Measurements from ENCODE around the gene PCNX1.
"Not testable (repeated sequence)": the region's sequence is repeated elsewhere in the genome, so short reads cannot be mapped to it uniquely, and the experiment has no call there.

The PCNX1 gene

GRCh38 chr14:71135911-71136310, 228.7 kb downstream of the PCNX1 start:
- DNase-seq: no peak

GRCh38 chr14:71136386-71137060, 229.3 kb downstream of the PCNX1 start:
- no peak for DNase-seq

- DNase-seq: no peak
Observed at GRCh38 chr14:71137536-71138447, 230.5 kb downstream of the PCNX1 start.

- peak; percentile 81 for DNase-seq
Observed at GRCh38 chr14:71138448-71139293, 231.4 kb downstream of the PCNX1 start.

- no peak for DNase-seq
Observed at GRCh38 chr14:71139294-71139946, 232.2 kb downstream of the PCNX1 start.

DNA sequence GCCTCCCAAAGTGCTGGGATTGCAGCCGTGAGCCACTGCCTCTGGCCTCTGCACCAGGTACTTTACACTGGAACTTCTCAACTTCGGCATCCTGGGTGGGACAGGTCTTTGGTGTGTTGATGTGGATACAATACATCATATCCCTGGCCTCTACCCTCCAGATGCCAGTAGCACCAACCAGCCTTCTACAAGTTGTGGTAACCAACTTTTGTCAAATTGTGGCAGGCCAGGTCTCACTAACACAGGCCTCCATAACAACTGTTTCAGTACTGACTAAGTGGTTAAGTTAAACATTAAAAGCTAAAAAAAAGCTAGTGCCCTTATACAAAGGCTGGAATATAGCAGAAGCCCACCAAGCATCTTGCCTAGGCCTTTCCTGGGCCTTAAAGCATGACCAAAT, 232.9 kb downstream of the PCNX1 start:
- no peak for DNase-seq

- DNase-seq: peak; percentile 45
Observed at GRCh38 chr14:71141701-71142374, 234.6 kb downstream of the PCNX1 start.

- DNase-seq: peak; percentile 42
Observed at GRCh38 chr14:71142375-71143038, 235.2 kb downstream of the PCNX1 start.

DNA sequence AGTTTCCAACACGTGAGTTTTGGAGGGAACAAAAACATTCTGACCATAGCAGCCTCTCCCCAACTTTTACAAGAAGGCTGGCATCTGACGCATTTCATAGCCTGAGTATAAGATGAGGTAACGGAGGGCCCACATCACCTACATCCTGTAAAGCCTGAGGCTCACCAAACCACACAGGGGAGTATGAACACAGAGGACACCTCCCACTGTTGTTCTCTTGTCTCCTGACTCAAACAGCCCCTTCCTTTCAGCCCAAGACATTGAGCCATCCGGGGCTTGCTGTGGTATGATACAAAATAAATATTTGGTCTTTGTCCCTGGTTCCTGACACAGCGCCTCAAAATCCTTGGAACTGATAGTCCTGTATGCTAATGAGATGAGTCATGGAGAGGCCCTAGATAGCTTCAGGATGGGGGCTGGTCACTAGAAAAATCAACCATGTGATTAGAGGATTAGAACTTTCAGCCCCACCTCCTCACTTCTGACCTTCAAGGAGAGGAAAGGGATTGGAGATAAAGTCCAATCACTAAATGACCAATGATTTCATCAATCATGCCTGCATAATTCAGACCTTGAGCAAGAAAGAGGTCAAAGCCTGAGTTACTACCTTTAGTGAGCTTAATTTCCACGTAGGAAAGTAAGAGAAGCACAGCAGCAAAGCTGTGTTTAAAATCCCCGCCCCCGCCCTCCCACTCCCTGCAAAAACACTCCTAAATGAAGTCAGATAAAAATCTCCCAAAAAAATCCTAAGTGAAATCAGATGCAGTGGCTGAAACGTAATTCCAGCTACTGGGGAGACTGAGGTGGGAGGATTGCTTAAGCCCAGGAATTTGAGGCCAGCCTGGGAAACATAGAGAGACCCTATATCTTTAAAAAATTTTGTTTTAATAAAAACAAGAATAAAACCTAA, 236.4 kb downstream of the PCNX1 start:
- DNase-seq: peak; percentile 72

DNA sequence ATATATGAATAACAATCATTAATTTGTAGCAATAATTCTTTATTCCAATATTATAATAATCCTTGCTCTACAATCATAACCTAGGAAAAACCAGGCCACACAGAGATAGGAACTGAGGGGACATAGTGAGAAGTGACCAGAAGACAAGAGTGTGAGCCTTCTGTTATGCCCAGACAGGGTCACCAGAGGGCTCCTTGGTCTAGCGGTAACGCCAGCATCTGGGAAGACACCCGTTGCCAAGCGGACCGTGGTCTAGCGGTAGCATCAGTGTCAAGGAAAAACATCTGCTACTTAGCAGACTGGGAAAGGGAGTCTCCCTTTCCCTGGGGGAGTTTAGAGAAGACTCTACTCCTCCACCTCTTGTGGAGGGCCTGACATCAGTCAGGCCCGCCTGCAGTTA, 240.1 kb downstream of the PCNX1 start:
- DNase-seq: not testable (repeated sequence)

DNA sequence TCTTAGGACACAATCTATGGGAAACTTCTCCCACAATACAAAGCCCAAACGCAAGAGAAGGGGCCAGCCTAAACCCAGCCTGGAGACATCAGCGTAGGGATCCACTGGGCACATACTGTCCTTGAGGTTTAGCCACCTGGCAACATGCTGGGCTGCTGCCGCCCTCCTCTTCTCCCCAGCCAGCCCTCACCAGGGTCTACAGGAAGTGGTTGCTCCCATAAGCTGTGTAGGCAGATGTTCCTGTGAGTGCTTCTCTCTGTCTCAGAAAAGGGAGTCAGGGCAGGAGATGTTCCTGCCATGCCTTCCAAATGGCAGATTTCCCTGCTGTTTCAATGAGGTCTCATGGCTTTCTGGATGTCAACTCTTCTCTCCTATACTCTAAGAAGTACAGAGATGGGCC, 241.4 kb downstream of the PCNX1 start:
- no peak for DNase-seq

DNA sequence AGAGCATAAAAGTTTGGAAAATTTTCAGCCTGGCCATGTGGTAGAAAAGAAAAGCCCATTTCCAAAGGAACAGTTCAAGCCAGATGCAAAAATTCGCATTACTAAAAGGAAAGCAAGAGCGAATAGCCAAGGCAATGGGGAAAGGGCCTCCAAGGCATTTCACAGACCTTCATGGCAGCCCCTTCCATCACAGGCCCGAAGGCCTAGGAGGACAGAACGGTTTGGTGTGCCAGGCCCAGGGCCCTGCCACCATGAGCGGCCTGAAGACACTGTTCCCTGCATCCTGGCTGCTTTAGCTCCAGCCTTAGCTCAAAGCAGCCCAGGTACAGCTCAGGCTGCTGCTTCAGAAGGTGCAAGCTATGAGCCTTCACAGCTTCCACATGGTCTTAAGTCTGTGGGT, 243.5 kb downstream of the PCNX1 start:
- no peak for DNase-seq

GRCh38 chr14:71155743-71156142, 248.5 kb downstream of the PCNX1 start:
- DNase-seq: no peak

DNA sequence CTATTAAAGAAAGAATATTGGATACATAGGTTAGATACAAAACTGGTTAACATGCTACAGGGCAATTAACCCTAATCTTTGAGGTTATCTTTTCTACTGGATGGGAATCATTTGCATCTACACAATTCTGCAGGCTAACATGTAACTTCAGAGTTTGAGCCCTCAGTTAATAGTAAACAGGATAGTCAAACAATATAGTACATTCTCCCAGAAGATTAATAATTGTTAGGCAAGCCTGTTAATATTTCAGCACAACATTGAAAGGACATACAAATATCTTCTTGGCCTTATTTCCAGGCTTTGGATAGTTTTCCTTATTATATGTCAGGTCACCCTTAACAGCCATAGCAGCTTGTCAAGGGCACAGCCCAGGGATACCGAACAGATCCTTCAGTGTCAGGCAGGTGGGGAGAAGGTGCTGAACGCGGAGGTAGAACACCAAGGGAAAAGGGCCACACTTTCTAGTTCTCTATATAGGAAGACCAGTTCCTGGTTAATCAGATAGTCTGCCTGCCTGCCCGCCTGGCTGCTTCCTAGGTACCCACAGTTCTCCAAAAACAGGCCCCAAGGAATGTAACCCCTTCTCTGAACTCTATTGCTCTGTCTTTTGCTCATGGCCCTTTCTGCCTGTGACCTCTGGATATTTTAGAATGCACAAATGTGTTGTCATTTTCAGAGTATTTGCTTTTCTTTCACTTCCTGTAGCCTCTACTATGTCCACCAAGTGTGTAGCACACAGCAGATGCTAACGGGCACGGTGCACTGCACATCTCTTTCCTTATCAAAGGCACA, 256.0 kb downstream of the PCNX1 start:
- no peak for DNase-seq

DNA sequence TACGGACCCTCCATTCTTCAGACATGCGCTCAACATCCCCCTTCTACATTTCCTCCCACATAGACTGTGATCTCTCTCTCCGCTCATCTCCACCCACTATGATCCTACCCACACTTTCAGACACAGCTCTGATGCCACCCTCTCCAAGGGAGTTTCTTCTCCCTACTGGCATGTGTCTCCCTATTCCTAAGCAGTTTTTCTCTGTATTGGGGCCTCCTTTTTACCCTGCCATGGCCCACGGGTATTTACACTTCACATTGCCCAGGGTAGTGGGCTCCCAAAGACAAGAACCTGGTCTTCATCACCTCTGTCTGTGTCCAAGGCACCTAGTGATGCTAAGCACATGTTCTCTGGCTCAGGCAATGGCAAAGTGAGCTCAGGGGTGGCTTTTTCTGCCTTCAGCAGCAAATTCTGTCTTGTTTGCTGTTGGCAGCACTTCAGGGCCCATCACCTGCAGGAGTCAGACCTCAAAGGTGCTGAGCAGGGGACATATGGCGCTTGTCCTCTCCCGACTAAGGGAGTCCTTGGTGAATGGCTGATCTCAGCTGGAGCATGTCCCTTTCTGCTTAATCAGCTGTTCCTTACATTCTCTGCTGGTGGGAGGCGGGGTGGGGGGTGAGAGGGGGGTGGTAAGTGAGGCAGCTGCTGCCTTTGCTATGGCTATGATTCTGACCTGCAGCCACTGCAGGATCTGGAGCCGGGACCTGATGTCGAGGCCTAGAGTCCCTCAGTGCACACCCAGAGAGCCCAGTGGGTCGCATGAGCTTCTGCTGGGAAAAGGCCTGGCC, 256.8 kb downstream of the PCNX1 start:
- no peak for DNase-seq
